Upper lobe of left lung (tissue), 6 donors: ENCODE results near the gene POLK. TPM values are rescaled to one million over a fixed set of nuclear protein-coding genes. Genes with fewer than 3 reads are reported as not detected.

Experiments
- ATAC-seq, 2 donors: fragments of 200-7000 bp; cut with Tn5 transposase; one replicate each; pipeline ENCODE4 v1.9.1; 2022; ENCODE audit warnings: mild to moderate bottlenecking in 2 of 2, moderate library complexity in 2 of 2; ENCODE audit not compliant: low FRiP score in 2 of 2
- DNase-seq, 2 donors: peaks; one replicate each; pipeline ENCODE4 v3.0.0-alpha.2; 2019 to 2020
- H3K27ac ChIP-seq, 4 donors: fragments of 200-600 bp; sonication (generic); one replicate each; pipeline ENCODE4 v1.5.1; 2016 to 2019
- H3K27me3 ChIP-seq, 4 donors: fragments of 200-600 bp; sonication (generic); one replicate each; pipeline ENCODE4 v1.5.1; 2017 to 2019
- H3K36me3 ChIP-seq, 4 donors: fragments of 200-600 bp; sonication (generic); one replicate each; pipeline ENCODE4 v1.5.1; 2016 to 2019
- H3K4me1 ChIP-seq, 4 donors: fragments of 200-600 bp; sonication (generic); one replicate each; pipeline ENCODE4 v1.5.1; 2018 to 2019
- H3K4me3 ChIP-seq, 4 donors: fragments of 200-600 bp; sonication (generic); one replicate each; pipeline ENCODE4 v1.5.1; 2017 to 2019; ENCODE audit warnings: mild to moderate bottlenecking in 2 of 4, moderate library complexity in 1 of 4
- H3K9me3 ChIP-seq, 4 donors: fragments of 200-600 bp; sonication (generic); one replicate each; pipeline ENCODE4 v1.5.1; 2018 to 2019
- CTCF ChIP-seq, 6 experiments: fragments of 450-650 bp in 4 of 6; fragments of 200-600 bp in 2 of 6; sonication (generic) in 2 of 6; IDR thresholded peaks; one replicate each; pipeline ENCODE4 v1.5.1; 2016 to 2019; ENCODE audit warnings: antibody characterized with exemption in 6 of 6
- EP300 ChIP-seq, 4 donors: sonication (generic); formaldehyde crosslinking; IDR thresholded peaks; one replicate each; pipeline ENCODE4 v1.5.1; 2017; ENCODE audit warnings: antibody characterized with exemption in 4 of 4, control low read depth in 2 of 4
- POLR2A ChIP-seq, 4 donors: fragments of 450-650 bp; IDR thresholded peaks; one replicate each; pipeline ENCODE4 v1.5.1; 2016 to 2017; ENCODE audit warnings: antibody characterized with exemption in 4 of 4, mild to moderate bottlenecking in 2 of 4
- POLR2AphosphoS5 ChIP-seq, 2 donors: sonication (generic); formaldehyde crosslinking; IDR thresholded peaks; one replicate each; pipeline ENCODE4 v1.5.1; 2017; ENCODE audit warnings: antibody characterized with exemption in 2 of 2
- WGBS, 2 donors: methylation state at CpG; one replicate each; pipeline ENCODE4 v1.1.5; 2017 to 2018; 5-methylcytosine and 5-hydroxymethylcytosine counted together
- total RNA-seq, 6 donors: library from RNA; depleted of rRNA in 4 of 6; stranded (reverse); fragments of >200 nt in 4 of 6; gene quantifications; one replicate each; pipeline versions ENCODE4 v1.1.0 to v1.2.1, GENCODE V29; 2016 to 2021
- donor health status: DM: no; HTN: no; CAD: no; lungs with moderate emphysema.
- donor health status: DM: no; HTN: yes; CAD: no; lungs with severe emphysema.

Gene POLK
- total RNA-seq, 6 donors from 2014 or later = 19.2 to 55.3 (median 29.6) TPM

- WGBS, 2 donors = 64 to 82% methylated on average over 3 of the region's 3 CpGs
- no peak for DNase-seq
- no peaks in the 10 kb centered on the region for H3K27me3 ChIP-seq
- ATAC-seq = no peak
- H3K36me3 ChIP-seq = peaks cover 0 to 14% (median 2%) of the 10 kb centered on the region in 4 donors
- no peak overlapping the region for H3K27ac ChIP-seq
- no peaks in the 10 kb centered on the region for H3K4me1 ChIP-seq
- TF ChIP-seq EP300 (IDR thresholded peaks at IDR 0.05) (no peak), POLR2AphosphoS5 (IDR thresholded peaks at IDR 0.05) (no peak), CTCF (IDR thresholded peaks at IDR 0.05) (no peak), POLR2A (IDR thresholded peaks at IDR 0.05) (no peak)
- no peak overlapping the region for H3K4me3 ChIP-seq
- no peaks in the 10 kb centered on the region for H3K9me3 ChIP-seq
Measured at GRCh38 chr5:75547812-75548211, 36.1 kb downstream of the POLK start.

- Histone ChIP-seq H3K27ac (no peak overlapping the region), H3K4me1 (no peaks in the 10 kb centered on the region), H3K4me3 (no peak overlapping the region), H3K36me3 (peaks cover 0 to 33% (median 4%) of the 10 kb centered on the region in 4 donors), H3K27me3 (no peaks in the 10 kb centered on the region), H3K9me3 (no peaks in the 10 kb centered on the region)
- ATAC-seq (no peak), DNase-seq (no peak)
- no peak for TF ChIP-seq POLR2A (IDR thresholded peaks at IDR 0.05)
- TF ChIP-seq CTCF (IDR thresholded peaks at IDR 0.05) = no peak
- TF ChIP-seq EP300 (IDR thresholded peaks at IDR 0.05) = no peak
- TF ChIP-seq POLR2AphosphoS5 (IDR thresholded peaks at IDR 0.05) = no peak
- WGBS, 2 donors = 91 to 97% methylated on average over 1 of the region's 1 CpG
Measured at GRCh38 chr5:75550597-75550996, 38.9 kb downstream of the POLK start.

- DNase-seq = no peak
- no peak overlapping the region for H3K27ac ChIP-seq
- WGBS, 2 donors = 93 to 95% methylated on average over 3 of the region's 3 CpGs
- no peak overlapping the region for H3K4me3 ChIP-seq
- TF ChIP-seq CTCF (IDR thresholded peaks at IDR 0.05) (no peak), POLR2AphosphoS5 (IDR thresholded peaks at IDR 0.05) (no peak), POLR2A (IDR thresholded peaks at IDR 0.05) (no peak), EP300 (IDR thresholded peaks at IDR 0.05) (no peak)
- H3K9me3 ChIP-seq = no peaks in the 10 kb centered on the region
- no peaks in the 10 kb centered on the region for H3K27me3 ChIP-seq
- no peaks in the 10 kb centered on the region for H3K4me1 ChIP-seq
- peaks cover 0 to 36% (median 4%) of the 10 kb centered on the region in 4 donors for H3K36me3 ChIP-seq
- ATAC-seq = no peak
Measured at GRCh38 chr5:75551471-75551870, 39.8 kb downstream of the POLK start.

GRCh38 chr5:75552764-75553163 lies 41.1 kb downstream of the POLK start:
- Histone ChIP-seq H3K27me3 (no peaks in the 10 kb centered on the region), H3K9me3 (no peaks in the 10 kb centered on the region), H3K36me3 (peaks cover 4 to 42% (median 7%) of the 10 kb centered on the region in 4 donors), H3K4me1 (no peaks in the 10 kb centered on the region), H3K4me3 (no peak overlapping the region), H3K27ac (no peak overlapping the region)
- WGBS, 2 donors = 91 to 99% methylated on average over 2 of the region's 2 CpGs
- no peak for DNase-seq
- TF ChIP-seq POLR2A (IDR thresholded peaks at IDR 0.05) (no peak), POLR2AphosphoS5 (IDR thresholded peaks at IDR 0.05) (no peak), CTCF (IDR thresholded peaks at IDR 0.05) (no peak), EP300 (IDR thresholded peaks at IDR 0.05) (no peak)
- ATAC-seq = no peak

- H3K27ac ChIP-seq = no peak overlapping the region
- H3K36me3 ChIP-seq = peaks cover 4 to 42% (median 7%) of the 10 kb centered on the region in 4 donors
- TF ChIP-seq POLR2A (IDR thresholded peaks at IDR 0.05) (no peak), CTCF (IDR thresholded peaks at IDR 0.05) (no peak), EP300 (IDR thresholded peaks at IDR 0.05) (no peak), POLR2AphosphoS5 (IDR thresholded peaks at IDR 0.05) (no peak)
- ATAC-seq (no peak), DNase-seq (no peak)
- no peaks in the 10 kb centered on the region for H3K4me1 ChIP-seq
- WGBS, 2 donors = 93 to 100% methylated on average over 1 of the region's 1 CpG
- H3K4me3 ChIP-seq = no peak overlapping the region
- no peaks in the 10 kb centered on the region for H3K27me3 ChIP-seq
- no peaks in the 10 kb centered on the region for H3K9me3 ChIP-seq
Measured at GRCh38 chr5:75553358-75553757, 41.7 kb downstream of the POLK start.
